Sigmoid colon (tissue), 7 donors: ENCODE measurements around the gene ROPN1L. TPM values are rescaled to one million over a fixed set of nuclear protein-coding genes. Genes with fewer than 3 reads are reported as not detected.

Source experiments
- DNase-seq: peaks from one replicate; pipeline ENCODE4 v3.0.0-alpha.2; 2019
- H3K27ac ChIP-seq, 4 donors: fragments of 200-600 bp; sonication (generic); one replicate each; pipeline ENCODE4 v1.5.1; 2016 to 2019; ENCODE audit warnings: mild to moderate bottlenecking in 1 of 4
- H3K27me3 ChIP-seq, 3 donors: fragments of 200-600 bp; sonication (generic); one replicate each; pipeline ENCODE4 v1.5.1; 2019; ENCODE audit warnings: mild to moderate bottlenecking in 1 of 3
- H3K36me3 ChIP-seq, 4 donors: fragments of 200-600 bp; sonication (generic); one replicate each; pipeline ENCODE4 v1.5.1; 2016 to 2019
- H3K4me1 ChIP-seq, 4 donors: fragments of 200-600 bp; sonication (generic); one replicate each; pipeline ENCODE4 v1.5.1; 2017 to 2019
- H3K4me3 ChIP-seq, 4 donors: fragments of 200-600 bp; sonication (generic); one replicate each; pipeline ENCODE4 v1.5.1; 2017 to 2019; ENCODE audit warnings: mild to moderate bottlenecking in 2 of 4, moderate library complexity in 1 of 4
- H3K9me3 ChIP-seq, 4 donors: fragments of 200-600 bp in 3 of 4; sonication (generic) in 3 of 4; one replicate each; pipeline versions ENCODE4 v1.5.1 to v1.6.1; 2013 to 2019
- EP300 ChIP-seq, 4 donors: sonication (generic); formaldehyde crosslinking; IDR thresholded peaks; one replicate each; pipeline ENCODE4 v1.6.1; 2017; ENCODE audit warnings: antibody characterized with exemption in 4 of 4
- POLR2A ChIP-seq, 2 donors: fragments of 450-650 bp; IDR thresholded peaks; one replicate each; pipeline ENCODE4 v1.6.1; 2016; ENCODE audit warnings: antibody characterized with exemption in 2 of 2, mild to moderate bottlenecking in 2 of 2, moderate library complexity in 2 of 2
- POLR2AphosphoS5 ChIP-seq, 4 donors: sonication (generic); formaldehyde crosslinking; IDR thresholded peaks; one replicate each; pipeline ENCODE4 v1.6.1; 2017; ENCODE audit warnings: antibody characterized with exemption in 4 of 4
- WGBS, 2 donors: extraction: QIAGEN DNeasy Blood & Tissue Kit; methylation state at CpG; one replicate each; pipeline ENCODE4 v1.1.7; 2013; 5-methylcytosine and 5-hydroxymethylcytosine counted together
- intact Hi-C: fragments of 100-400 bp; cut with DNase I; formaldehyde crosslinking; loops from one replicate; pipeline ENCODE4 v1.15.1; 2023
- polyA plus RNA-seq, 3 donors: library from polyadenylated mRNA; stranded (reverse); fragments of 200-250 nt; gene quantifications; one replicate each; pipeline ENCODE4 v1.2.3, GENCODE V29; 2013
- total RNA-seq, 4 donors: library from RNA; depleted of rRNA; stranded (reverse); fragments of >200 nt; gene quantifications; one replicate each; pipeline ENCODE4 v1.1.0, GENCODE V29; 2016
- TF ChIP-seq, protein P1 (sequence below), 4 experiments: fragments of 450-650 bp in 3 of 4; fragments of 200-600 bp in 1 of 4; IDR thresholded peaks; one replicate each; pipeline ENCODE4 v1.5.1; 2016 to 2019; ENCODE audit warnings: antibody characterized with exemption in 4 of 4, mild to moderate bottlenecking in 3 of 4, moderate library complexity in 2 of 4
- donor health status: healthy with polysubstance abuse.
- donor health status: Bipolar disorder and iron deficiency.
- donor health status: healthy.

Gene ROPN1L
- total and polyA plus RNA-seq, 7 donors, result 0.35 to 2.4 (median 1.3) TPM; not detected in 3

DNA sequence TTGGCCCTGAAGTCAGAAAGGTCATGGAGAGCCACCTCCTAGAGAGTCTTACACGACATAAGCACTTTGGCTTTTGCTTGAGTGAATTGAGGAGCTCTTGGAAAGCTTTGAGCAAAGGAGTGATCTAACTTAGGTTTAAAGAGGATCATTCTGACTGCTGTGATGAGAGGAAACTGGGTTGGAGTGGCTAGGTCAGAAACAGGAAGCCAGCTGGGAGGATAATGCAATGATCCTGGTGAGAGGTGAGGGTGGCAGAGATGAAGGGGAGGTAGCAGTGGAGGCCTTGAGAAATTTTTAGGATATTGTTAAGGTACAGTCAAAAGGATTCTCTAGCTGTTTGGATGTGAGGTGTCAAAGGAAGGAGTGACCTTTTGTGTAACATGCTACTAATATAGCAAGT is 32.2 kb upstream of the ROPN1L start:
- Histone ChIP-seq H3K4me3 (no peak overlapping the region), H3K27me3 (no peaks in the 10 kb centered on the region), H3K27ac (no peak overlapping the region), H3K36me3 (peaks cover 33 to 100% (median 61%) of the 10 kb centered on the region in 4 donors), H3K4me1 (no peaks in the 10 kb centered on the region), H3K9me3 (no peaks in the 10 kb centered on the region)
- WGBS, 2 donors, result 86 to 92% methylated on average over 1 of the region's 1 CpG
- TF ChIP-seq EP300 (IDR thresholded peaks at IDR 0.05) (no peak), POLR2A (IDR thresholded peaks at IDR 0.05) (no peak), POLR2AphosphoS5 (IDR thresholded peaks at IDR 0.05) (no peak)
- TF ChIP-seq, protein P1, sequence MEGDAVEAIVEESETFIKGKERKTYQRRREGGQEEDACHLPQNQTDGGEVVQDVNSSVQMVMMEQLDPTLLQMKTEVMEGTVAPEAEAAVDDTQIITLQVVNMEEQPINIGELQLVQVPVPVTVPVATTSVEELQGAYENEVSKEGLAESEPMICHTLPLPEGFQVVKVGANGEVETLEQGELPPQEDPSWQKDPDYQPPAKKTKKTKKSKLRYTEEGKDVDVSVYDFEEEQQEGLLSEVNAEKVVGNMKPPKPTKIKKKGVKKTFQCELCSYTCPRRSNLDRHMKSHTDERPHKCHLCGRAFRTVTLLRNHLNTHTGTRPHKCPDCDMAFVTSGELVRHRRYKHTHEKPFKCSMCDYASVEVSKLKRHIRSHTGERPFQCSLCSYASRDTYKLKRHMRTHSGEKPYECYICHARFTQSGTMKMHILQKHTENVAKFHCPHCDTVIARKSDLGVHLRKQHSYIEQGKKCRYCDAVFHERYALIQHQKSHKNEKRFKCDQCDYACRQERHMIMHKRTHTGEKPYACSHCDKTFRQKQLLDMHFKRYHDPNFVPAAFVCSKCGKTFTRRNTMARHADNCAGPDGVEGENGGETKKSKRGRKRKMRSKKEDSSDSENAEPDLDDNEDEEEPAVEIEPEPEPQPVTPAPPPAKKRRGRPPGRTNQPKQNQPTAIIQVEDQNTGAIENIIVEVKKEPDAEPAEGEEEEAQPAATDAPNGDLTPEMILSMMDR (IDR thresholded peaks at IDR 0.05), result no peak
- intact Hi-C loops, result no loop called here
- DNase-seq, result no peak

- 76 to 80% methylated on average over 1 of the region's 1 CpG for WGBS, 2 donors
- DNase-seq, result no peak
- H3K4me3 ChIP-seq, result no peak overlapping the region
- intact Hi-C loops, result no loop called here
- no peaks in the 10 kb centered on the region for H3K9me3 ChIP-seq
- H3K27me3 ChIP-seq, result no peaks in the 10 kb centered on the region
- peaks cover 31 to 100% (median 58%) of the 10 kb centered on the region in 4 donors for H3K36me3 ChIP-seq
- no peaks in the 10 kb centered on the region for H3K4me1 ChIP-seq
- H3K27ac ChIP-seq, result no peak overlapping the region
- TF ChIP-seq POLR2A (IDR thresholded peaks at IDR 0.05), result no peak
- no peak for TF ChIP-seq POLR2AphosphoS5 (IDR thresholded peaks at IDR 0.05)
- no peak for TF ChIP-seq EP300 (IDR thresholded peaks at IDR 0.05)
- TF ChIP-seq, protein P1 (IDR thresholded peaks at IDR 0.05), result no peak
Observed at GRCh38 chr5:10410662-10411061, 31.0 kb upstream of the ROPN1L start.

GRCh38 chr5:10411336-10411735 is 30.3 kb upstream of the ROPN1L start:
- DNase-seq, result no peak
- WGBS, 2 donors, result 89 to 91% methylated on average over 5 of the region's 5 CpGs
- Histone ChIP-seq H3K36me3 (peaks cover 31 to 100% (median 58%) of the 10 kb centered on the region in 4 donors), H3K9me3 (no peaks in the 10 kb centered on the region), H3K27me3 (no peaks in the 10 kb centered on the region), H3K27ac (no peak overlapping the region), H3K4me1 (no peaks in the 10 kb centered on the region), H3K4me3 (no peak overlapping the region)
- intact Hi-C loops, result no loop called here
- TF ChIP-seq EP300 (IDR thresholded peaks at IDR 0.05) (no peak), POLR2AphosphoS5 (IDR thresholded peaks at IDR 0.05) (no peak), POLR2A (IDR thresholded peaks at IDR 0.05) (no peak)
- TF ChIP-seq, protein P1 (IDR thresholded peaks at IDR 0.05), result no peak

DNA sequence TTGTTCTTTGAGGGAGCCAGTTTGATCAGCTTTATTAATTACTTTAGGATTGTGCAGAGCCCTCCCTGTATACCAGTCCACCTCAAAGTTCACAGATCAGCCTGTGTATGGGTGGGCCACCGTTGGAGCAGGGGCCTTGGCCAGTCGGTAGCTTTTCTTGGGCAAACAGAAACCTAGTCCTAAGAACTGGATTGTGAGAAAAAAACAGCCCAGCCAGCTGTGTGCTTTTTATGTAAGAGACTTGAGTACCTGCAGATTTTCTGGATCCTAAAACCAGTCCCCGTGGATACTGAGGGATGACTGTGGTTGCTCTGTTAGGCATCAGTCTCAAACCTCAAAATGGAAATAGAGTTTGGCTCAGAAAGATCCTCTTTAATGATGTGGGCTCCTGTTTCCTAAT is 24.8 kb upstream of the ROPN1L start:
- no peaks in the 10 kb centered on the region for H3K9me3 ChIP-seq
- H3K4me1 ChIP-seq, result peaks cover 0 to 14% (median 2%) of the 10 kb centered on the region in 4 donors
- no peaks in the 10 kb centered on the region for H3K27me3 ChIP-seq
- no peak for DNase-seq
- H3K27ac ChIP-seq, result no peak overlapping the region
- no peak overlapping the region for H3K4me3 ChIP-seq
- H3K36me3 ChIP-seq, result peaks cover 35 to 99% (median 61%) of the 10 kb centered on the region in 4 donors
- no peak for TF ChIP-seq POLR2A (IDR thresholded peaks at IDR 0.05)
- TF ChIP-seq, protein P1 (IDR thresholded peaks at IDR 0.05), result no peak
- 95 to 96% methylated on average over 3 of the region's 3 CpGs for WGBS, 2 donors
- intact Hi-C loops, result no loop called here

DNA sequence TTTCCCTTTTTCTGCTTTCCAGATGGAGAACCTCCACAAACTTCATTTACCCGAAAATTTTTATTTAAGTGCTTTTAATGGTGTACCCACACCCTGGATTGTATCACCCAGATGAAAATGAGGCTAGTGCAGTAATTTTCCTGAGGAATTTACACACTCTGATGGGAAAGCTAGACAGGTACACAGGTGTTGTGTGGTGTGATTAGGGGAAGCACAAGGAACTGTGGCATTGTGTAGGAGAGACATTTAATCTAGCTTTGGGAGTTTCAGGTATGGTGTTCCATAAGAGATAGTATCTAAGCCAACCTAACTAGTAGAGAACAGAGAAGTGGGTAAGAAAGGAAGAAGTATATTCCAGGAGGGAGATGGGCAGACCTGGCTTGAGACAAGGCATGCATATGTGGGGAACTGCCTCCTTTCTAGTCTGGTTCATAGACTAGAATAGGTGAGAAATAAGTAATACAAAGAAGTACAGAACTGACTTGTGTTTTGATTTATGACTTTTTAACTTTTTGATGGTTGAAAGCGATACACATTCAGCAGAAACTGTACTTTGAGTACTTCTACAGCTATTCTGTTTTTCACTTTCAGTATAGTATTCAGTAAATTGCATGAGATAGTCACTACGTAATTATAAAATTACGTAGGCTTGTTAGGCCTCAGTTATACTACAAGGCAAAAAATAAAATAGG is 22.9 kb upstream of the ROPN1L start:
- Histone ChIP-seq H3K4me1 (peaks cover 0 to 14% (median 2%) of the 10 kb centered on the region in 4 donors), H3K27me3 (no peaks in the 10 kb centered on the region), H3K36me3 (peaks cover 39 to 99% (median 44%) of the 10 kb centered on the region in 4 donors), H3K27ac (no peak overlapping the region), H3K4me3 (no peak overlapping the region), H3K9me3 (no peaks in the 10 kb centered on the region)
- TF ChIP-seq, protein P1 (IDR thresholded peaks at IDR 0.05), result no peak
- TF ChIP-seq EP300 (IDR thresholded peaks at IDR 0.05) (no peak), POLR2AphosphoS5 (IDR thresholded peaks at IDR 0.05) (no peak), POLR2A (IDR thresholded peaks at IDR 0.05) (no peak)
- no peak for DNase-seq
- 88 to 94% methylated on average over 4 of the region's 4 CpGs for WGBS, 2 donors
- intact Hi-C loops, result no loop called here
